ENCODE measurements around the gene HCAR2. TPM values are rescaled to one million over a fixed set of nuclear protein-coding genes. Genes with fewer than 3 reads are reported as not detected.

HCAR2 gene
- total and polyA plus RNA-seq, 2 of the 13 experiments (the other 11 are each of a cell fraction or from before 2014, with no cell fraction given) = 0.09 to 5.6 TPM

DNA sequence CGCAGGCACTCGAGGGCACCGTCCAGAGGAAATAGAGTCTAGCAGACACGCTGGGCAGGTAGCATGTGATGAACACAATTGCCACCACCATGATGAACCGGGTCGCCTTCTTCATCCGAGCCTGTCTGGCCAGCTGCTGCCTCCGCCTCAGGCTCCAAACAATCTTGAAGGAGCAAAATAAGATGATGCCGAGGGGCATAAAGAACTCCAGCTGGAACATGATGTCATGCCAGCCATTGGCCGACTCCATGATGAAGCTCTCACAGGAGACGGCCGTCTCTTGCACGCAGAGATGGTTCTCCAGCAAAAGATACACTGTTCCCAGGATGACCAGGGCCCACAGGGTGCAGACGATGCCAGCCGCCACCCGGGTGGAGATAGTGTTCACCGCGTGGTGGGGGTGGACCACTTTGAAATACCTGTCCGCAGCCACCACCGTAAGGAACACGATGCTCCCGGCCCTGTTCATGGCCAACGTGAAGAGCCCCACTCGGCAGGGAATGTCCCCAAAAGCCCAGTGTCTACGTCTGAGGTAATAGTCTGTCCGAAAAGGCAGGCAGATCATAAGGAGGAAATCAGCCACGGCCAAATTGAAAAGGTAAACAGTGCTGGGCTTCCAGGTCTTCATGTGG is 26.5 kb upstream of the HCAR2 start:
- POLR2A ChIA-PET = interaction anchor here (1.4 kb wide), 1 partner anchor 9 kb away, joined by 4 read pairs; no protein-coding TSS in a partner anchor
- TF ChIP-seq ATRX (CRISPR knock-in tag; IDR thresholded peaks at IDR 0.05; ENCODE audit: borderline replicate concordance) = no peak
- 0 out of 2 replicates have a peak, but pooled peaks have one; percentile 31 for TF ChIP-seq ZFP82 (CRISPR knock-in tag; IDR thresholded peaks at IDR 0.05; ENCODE audit: borderline replicate concordance)
- TF ChIP-seq, protein P1, sequence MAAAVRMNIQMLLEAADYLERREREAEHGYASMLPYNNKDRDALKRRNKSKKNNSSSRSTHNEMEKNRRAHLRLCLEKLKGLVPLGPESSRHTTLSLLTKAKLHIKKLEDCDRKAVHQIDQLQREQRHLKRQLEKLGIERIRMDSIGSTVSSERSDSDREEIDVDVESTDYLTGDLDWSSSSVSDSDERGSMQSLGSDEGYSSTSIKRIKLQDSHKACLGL (CRISPR knock-in tag; IDR thresholded peaks at IDR 0.05) = 0 out of 2 replicates have a peak, but pooled peaks have one; percentile 21
- TF ChIP-seq ZNF460 (CRISPR knock-in tag; IDR thresholded peaks at IDR 0.05; ENCODE audit: borderline replicate concordance) = no peak
- no peak for TF ChIP-seq ZNF383 (CRISPR knock-in tag; IDR thresholded peaks at IDR 0.05; ENCODE audit: borderline replicate concordance)
- TF ChIP-seq NR2C2 (CRISPR knock-in tag; IDR thresholded peaks at IDR 0.05; ENCODE audit: borderline replicate concordance) = no peak
- no peak for TF ChIP-seq DMAP1 (CRISPR knock-in tag; IDR thresholded peaks at IDR 0.05)
- TF ChIP-seq ZBTB42 (CRISPR knock-in tag; IDR thresholded peaks at IDR 0.05) = no peak
- TF ChIP-seq ZNF563 (CRISPR knock-in tag; IDR thresholded peaks at IDR 0.05) = no peak
- 0 out of 2 replicates have a peak, but pooled peaks have one; percentile 5 for TF ChIP-seq POGZ (CRISPR knock-in tag; IDR thresholded peaks at IDR 0.05)
- TF ChIP-seq, protein P2, sequence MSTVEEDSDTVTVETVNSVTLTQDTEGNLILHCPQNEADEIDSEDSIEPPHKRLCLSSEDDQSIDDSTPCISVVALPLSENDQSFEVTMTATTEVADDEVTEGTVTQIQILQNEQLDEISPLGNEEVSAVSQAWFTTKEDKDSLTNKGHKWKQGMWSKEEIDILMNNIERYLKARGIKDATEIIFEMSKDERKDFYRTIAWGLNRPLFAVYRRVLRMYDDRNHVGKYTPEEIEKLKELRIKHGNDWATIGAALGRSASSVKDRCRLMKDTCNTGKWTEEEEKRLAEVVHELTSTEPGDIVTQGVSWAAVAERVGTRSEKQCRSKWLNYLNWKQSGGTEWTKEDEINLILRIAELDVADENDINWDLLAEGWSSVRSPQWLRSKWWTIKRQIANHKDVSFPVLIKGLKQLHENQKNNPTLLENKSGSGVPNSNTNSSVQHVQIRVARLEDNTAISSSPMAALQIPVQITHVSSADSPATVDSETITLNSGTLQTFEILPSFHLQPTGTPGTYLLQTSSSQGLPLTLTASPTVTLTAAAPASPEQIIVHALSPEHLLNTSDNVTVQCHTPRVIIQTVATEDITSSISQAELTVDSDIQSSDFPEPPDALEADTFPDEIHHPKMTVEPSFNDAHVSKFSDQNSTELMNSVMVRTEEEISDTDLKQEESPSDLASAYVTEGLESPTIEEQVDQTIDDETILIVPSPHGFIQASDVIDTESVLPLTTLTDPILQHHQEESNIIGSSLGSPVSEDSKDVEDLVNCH (CRISPR knock-in tag; IDR thresholded peaks at IDR 0.05) = no peak
- TF ChIP-seq IRF2 (CRISPR knock-in tag; IDR thresholded peaks at IDR 0.05) = no peak
- no peak for TF ChIP-seq GPN1 (CRISPR knock-in tag; IDR thresholded peaks at IDR 0.05; ENCODE audit: borderline replicate concordance)
- no peak for TF ChIP-seq ZNF234 (CRISPR knock-in tag; conservative IDR thresholded peaks at IDR 0.05)
- TF ChIP-seq, protein P3, sequence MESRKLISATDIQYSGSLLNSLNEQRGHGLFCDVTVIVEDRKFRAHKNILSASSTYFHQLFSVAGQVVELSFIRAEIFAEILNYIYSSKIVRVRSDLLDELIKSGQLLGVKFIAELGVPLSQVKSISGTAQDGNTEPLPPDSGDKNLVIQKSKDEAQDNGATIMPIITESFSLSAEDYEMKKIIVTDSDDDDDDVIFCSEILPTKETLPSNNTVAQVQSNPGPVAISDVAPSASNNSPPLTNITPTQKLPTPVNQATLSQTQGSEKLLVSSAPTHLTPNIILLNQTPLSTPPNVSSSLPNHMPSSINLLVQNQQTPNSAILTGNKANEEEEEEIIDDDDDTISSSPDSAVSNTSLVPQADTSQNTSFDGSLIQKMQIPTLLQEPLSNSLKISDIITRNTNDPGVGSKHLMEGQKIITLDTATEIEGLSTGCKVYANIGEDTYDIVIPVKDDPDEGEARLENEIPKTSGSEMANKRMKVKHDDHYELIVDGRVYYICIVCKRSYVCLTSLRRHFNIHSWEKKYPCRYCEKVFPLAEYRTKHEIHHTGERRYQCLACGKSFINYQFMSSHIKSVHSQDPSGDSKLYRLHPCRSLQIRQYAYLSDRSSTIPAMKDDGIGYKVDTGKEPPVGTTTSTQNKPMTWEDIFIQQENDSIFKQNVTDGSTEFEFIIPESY (CRISPR knock-in tag; IDR thresholded peaks at IDR 0.05) = 0 out of 2 replicates have a peak, but pooled peaks have one; percentile 46
- no peak for TF ChIP-seq ZNF816 (CRISPR knock-in tag; IDR thresholded peaks at IDR 0.05; ENCODE audit: borderline replicate concordance)
- TF ChIP-seq SP2 (CRISPR knock-in tag; IDR thresholded peaks at IDR 0.05) = no peak
- TF ChIP-seq, protein P4, sequence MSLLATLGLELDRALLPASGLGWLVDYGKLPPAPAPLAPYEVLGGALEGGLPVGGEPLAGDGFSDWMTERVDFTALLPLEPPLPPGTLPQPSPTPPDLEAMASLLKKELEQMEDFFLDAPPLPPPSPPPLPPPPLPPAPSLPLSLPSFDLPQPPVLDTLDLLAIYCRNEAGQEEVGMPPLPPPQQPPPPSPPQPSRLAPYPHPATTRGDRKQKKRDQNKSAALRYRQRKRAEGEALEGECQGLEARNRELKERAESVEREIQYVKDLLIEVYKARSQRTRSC (CRISPR knock-in tag; IDR thresholded peaks at IDR 0.05; ENCODE audit: low read depth) = no peak

More for the DNA sequence above, 26.5 kb upstream of the HCAR2 start:
- peak overlapping the region; percentile 68 to 80 (median 76) for H3K4me3 ChIP-seq (replicated peaks in 1 of 3; ENCODE audit: insufficient read depth in 1 of 3, low read depth in 2 of 3, low read length in 3 of 3)
- H3K27ac ChIP-seq (ENCODE audit: extremely low read length, insufficient read depth, low read length) = no peak overlapping the region
- peaks cover 80% of the 10 kb centered on the region for H3K4me1 ChIP-seq (ENCODE audit: insufficient read depth, low read length)
- H4K20me1 ChIP-seq (ENCODE audit: insufficient read depth, low read length) = no peaks in the 10 kb centered on the region
- BruUV-seq (replicated peaks) = no TSS peak
- peak overlapping the region; percentile 91 for H2AFZ ChIP-seq (ENCODE audit: low read length)
- H3K27me3 ChIP-seq (ENCODE audit: control insufficient read depth in 1 of 2, insufficient read depth in 2 of 2, low read length in 2 of 2) = no peaks in the 10 kb centered on the region
- CTCF ChIA-PET (ENCODE audit: low intra/inter-chr PET ratio, low total read pairs) = no interaction called here
- intact Hi-C loops (cut with micrococcal nuclease; ENCODE audit: unreplicated experiment) = loop anchor here (10.0 kb wide), 1 partner anchor 55 kb away; no protein-coding TSS in a partner anchor
- DNase-seq (ENCODE audit: low spot score) = no peak
- peak overlapping the region; percentile 58 for H3K9ac ChIP-seq (ENCODE audit: insufficient read depth, low read depth, low read length)
- H3K9me3 ChIP-seq (ENCODE audit: low read length) = no peaks in the 10 kb centered on the region
- H3K79me2 ChIP-seq (ENCODE audit: insufficient read depth, low read length) = no peaks in the 10 kb centered on the region
- ATAC-seq = peak; percentile 9; the same call in 1 of the 3 replicates
- 48% methylated on average over 13 of the region's 27 CpGs for WGBS (ENCODE audit: low lambda C conversion rate)
- H3K4me2 ChIP-seq (ENCODE audit: low read depth, low read length) = peak overlapping the region; percentile 95
- no peaks in the 10 kb centered on the region for H3K36me3 ChIP-seq (replicated peaks in 1 of 2; ENCODE audit: control insufficient read depth in 1 of 2, insufficient read depth in 2 of 2, low read length in 2 of 2)
- FAIRE-seq = no peak
- in situ Hi-C loops (cut with HindIII; ENCODE audit: extremely low pct_ligation_motif_present, low pct_unique_long_range_greater_than_20kb) = no loop called here
